IPS-NIHi11 (cell line): ENCODE results near the gene CENPX.

Experiments used
- DNase-seq: peaks from one replicate; pipeline ENCODE4 v3.0.0; 2012; ENCODE audit warnings: mixed read lengths, low spot score

Gene CENPX

GRCh38 chr17:82011617-82012187 is 11.0 kb downstream of the CENPX start:
- DNase-seq = no peak

- peak; percentile 27 for DNase-seq
Measured at GRCh38 chr17:82010575-82011525, 11.8 kb downstream of the CENPX start.

- DNase-seq = no peak
Measured at GRCh38 chr17:82009413-82009812, 13.3 kb downstream of the CENPX start.

GRCh38 chr17:82008941-82009405 is 13.7 kb downstream of the CENPX start:
- DNase-seq = no peak

- no peak for DNase-seq
Measured at GRCh38 chr17:82008258-82008940, 14.3 kb downstream of the CENPX start.

GRCh38 chr17:82007495-82008257 is 15.0 kb downstream of the CENPX start:
- no peak for DNase-seq

- no peak for DNase-seq
Measured at GRCh38 chr17:82007228-82007494, 15.5 kb downstream of the CENPX start.

- no peak for DNase-seq
Measured at GRCh38 chr17:82006468-82007227, 16.0 kb downstream of the CENPX start.

GRCh38 chr17:82005701-82006348 is 16.9 kb downstream of the CENPX start:
- no peak for DNase-seq

- DNase-seq = no peak
Measured at GRCh38 chr17:82004517-82005455, 17.9 kb downstream of the CENPX start.

GRCh38 chr17:82003411-82004381 is 19.0 kb downstream of the CENPX start:
- DNase-seq = peak; percentile 63

GRCh38 chr17:82001571-82002056 is 21.1 kb downstream of the CENPX start:
- DNase-seq = no peak

- DNase-seq = no peak
Measured at GRCh38 chr17:82000803-82001570, 21.7 kb downstream of the CENPX start.

GRCh38 chr17:81999976-82000802 is 22.5 kb downstream of the CENPX start:
- DNase-seq = no peak

- no peak for DNase-seq
Measured at GRCh38 chr17:81999587-81999975, 23.1 kb downstream of the CENPX start.

GRCh38 chr17:81998691-81999438 is 23.8 kb downstream of the CENPX start:
- DNase-seq = no peak
